RWPE1 (cell line): ENCODE measurements around the gene IPCEF1.

ENCODE experiments used
- CTCF ChIA-PET: fragments of 350-600 bp; sonication (Branson Sonifier 250); formaldehyde crosslinking; extraction: SDS; loops from one replicate; lab custom pipeline; 2021; lab: Yijun Ruan, JAX
- POLR2A ChIA-PET: fragments of 400-600 bp; formaldehyde crosslinking; extraction: SDS; loops from one replicate; lab custom pipeline; 2020; ENCODE audit warnings: antibody characterized with exemption; ENCODE audit not compliant: low non-redundant PET; lab: Yijun Ruan, JAX
- DNase-seq: peaks from one replicate; pipeline ENCODE4 v3.0.0; 2012; ENCODE audit warnings: low spot score
- H3K27ac ChIP-seq: fragments of 450-650 bp; 2 replicates; pipeline ENCODE4 v1.5.1; 2017
- CTCF ChIP-seq: fragments of 450-650 bp; conservative IDR thresholded peaks from 2 replicates; pipeline ENCODE4 v1.5.1; 2017; ENCODE audit warnings: low read depth, mild to moderate bottlenecking

IPCEF1 gene

GRCh38 chr6:154230393-154230792 is 126.2 kb downstream of the IPCEF1 start:
- POLR2A ChIA-PET, result no interaction called here
- DNase-seq, result no peak
- no peak for TF ChIP-seq CTCF
- CTCF ChIA-PET, result interaction anchor here (0.7 kb wide), 1 partner anchor 11 kb away, joined by 5 read pairs; no protein-coding TSS in a partner anchor
- H3K27ac ChIP-seq, result no peak overlapping the region

DNA sequence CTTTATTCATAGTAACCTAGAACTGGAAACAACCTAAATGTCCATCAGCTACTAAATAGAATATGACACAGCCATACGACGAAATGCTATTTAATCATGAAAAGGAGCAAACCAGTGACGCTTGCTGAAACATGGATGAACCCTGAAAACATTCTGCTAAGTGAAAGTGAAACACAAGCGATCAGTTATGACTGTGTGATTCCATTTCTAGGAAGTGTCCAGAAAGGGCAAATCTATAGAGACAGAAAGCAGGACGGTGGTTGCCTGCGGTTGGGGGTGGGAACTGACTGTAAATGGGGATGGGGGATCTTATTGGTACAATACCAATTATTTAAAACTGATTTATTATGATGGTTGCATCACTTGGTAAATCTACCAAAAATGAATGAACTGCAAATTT is 126.8 kb downstream of the IPCEF1 start:
- ChIA-PET CTCF (interaction anchor here (0.6 kb wide), 1 partner anchor 356 kb away, joined by 3 read pairs; no protein-coding TSS in a partner anchor), POLR2A (interaction anchor here (0.7 kb wide), 1 partner anchor 1069 kb away, joined by 3 read pairs; no protein-coding TSS in a partner anchor)
- TF ChIP-seq CTCF, result no peak
- DNase-seq, result no peak
- no peak overlapping the region for H3K27ac ChIP-seq

DNA sequence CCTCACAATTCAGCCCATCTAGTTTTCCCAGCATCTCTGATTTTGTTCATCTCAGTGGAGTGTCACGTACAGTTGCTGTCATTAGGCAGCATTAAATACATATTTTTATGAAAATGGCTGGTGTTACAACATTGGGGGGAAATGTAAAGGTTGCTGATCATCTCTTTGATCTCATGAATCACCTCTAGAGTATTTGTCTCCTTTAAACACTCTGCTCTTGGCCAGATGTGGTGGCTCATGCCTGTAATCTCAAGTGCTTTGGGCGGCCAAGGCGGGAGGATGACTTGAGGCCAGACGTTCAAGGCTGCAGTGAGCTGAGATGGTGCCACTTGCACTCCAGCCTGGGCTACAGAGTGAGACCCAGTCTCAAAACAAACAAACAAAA is 128.1 kb downstream of the IPCEF1 start:
- ChIA-PET CTCF (no interaction called here), POLR2A (no interaction called here)
- no peak for TF ChIP-seq CTCF
- H3K27ac ChIP-seq, result no peak overlapping the region
- no peak for DNase-seq

DNA sequence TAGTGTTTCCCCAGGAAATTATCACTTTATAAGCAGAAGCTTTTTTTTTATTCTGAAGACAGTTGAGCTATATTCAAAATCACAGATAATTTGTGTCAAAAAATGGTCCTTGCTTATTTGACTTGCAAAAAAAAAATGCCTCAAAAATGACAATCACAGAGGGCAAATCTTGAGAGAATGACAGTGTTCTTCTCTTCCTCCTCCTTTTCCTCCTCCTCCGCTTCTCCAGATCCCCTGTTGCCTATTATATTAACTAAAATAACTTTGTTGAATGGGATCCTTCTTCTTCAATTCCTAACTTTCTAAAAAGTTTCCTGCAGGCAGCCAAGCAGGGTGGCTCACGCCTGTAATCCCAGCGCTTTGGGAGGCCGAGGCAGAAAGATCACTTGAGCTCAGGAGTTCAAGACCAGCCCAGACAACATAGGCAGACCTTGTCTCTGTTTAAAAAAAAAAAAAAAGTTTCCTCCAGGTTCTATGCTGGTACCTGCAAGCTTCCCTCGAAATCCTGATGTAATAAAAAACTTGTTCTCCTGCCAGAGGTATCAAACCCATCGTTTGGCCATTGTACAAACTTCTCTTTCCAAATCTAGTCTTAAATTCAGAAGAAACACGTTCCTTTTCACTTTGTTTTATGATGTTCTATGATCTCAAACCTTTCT is 128.6 kb downstream of the IPCEF1 start:
- CTCF ChIA-PET, result no interaction called here
- no peak overlapping the region for H3K27ac ChIP-seq
- POLR2A ChIA-PET, result no interaction called here
- TF ChIP-seq CTCF, result no peak
- DNase-seq, result no peak

DNA sequence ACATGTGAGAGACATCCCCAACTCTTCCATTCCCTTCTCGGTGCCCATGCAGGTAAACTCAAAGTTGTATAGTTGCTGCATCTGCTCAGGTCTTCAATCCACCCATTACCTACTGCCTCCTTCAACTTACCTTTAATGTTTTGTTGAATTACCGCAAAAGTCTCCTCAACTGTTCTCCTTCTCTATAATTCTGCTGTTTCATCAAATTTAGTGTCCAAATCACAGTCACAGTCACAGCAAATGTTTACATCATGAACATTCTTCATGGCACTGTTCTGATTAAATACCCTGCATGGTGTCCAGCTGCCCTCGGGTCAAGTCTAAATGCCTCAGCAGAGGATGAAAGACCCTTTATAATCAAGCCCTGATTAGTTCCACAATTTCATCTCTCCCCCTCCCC is 130.1 kb downstream of the IPCEF1 start:
- ChIA-PET CTCF (no interaction called here), POLR2A (no interaction called here)
- H3K27ac ChIP-seq, result no peak overlapping the region
- DNase-seq, result no peak
- no peak for TF ChIP-seq CTCF

DNA sequence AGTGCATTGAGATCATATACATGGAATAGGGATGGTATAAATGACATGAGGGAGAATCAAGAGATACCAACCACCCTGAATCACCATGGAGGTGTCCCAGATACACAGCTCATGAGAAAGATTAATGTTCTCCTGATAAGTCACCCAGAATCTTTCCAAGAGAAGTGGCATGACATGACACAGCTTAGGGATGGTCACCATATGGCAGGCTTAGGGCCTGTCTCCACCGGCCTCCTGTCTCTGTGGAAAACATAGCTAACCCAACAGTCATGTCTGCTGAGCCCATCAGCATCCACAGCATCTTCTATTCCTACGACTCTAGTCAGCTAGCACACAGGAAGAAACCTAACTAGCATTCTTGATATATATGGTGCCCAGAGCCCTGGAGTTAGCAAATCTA is 133.3 kb downstream of the IPCEF1 start:
- TF ChIP-seq CTCF, result no peak
- DNase-seq, result no peak
- POLR2A ChIA-PET, result no interaction called here
- CTCF ChIA-PET, result no interaction called here
- no peak overlapping the region for H3K27ac ChIP-seq
